Measurements from ENCODE around the gene ALG1L2. TPM values are rescaled to one million over a fixed set of nuclear protein-coding genes. Genes with fewer than 3 reads are reported as not detected.
"Not testable (repeated sequence)": the region's sequence is repeated elsewhere in the genome, so short reads cannot be mapped to it uniquely, and the experiment has no call there.

Gene ALG1L2, protein sequence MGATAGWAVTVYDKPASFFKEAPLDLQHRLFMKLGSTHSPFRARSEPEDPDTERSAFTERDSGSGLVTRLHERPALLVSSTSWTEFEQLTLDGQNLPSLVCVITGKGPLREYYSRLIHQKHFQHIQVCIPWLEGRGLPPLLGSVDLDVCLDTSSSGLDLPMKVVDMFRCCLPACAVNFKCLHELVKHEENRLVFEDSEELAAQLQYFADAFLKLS
- total RNA-seq = not detected in 2 replicates

DNA sequence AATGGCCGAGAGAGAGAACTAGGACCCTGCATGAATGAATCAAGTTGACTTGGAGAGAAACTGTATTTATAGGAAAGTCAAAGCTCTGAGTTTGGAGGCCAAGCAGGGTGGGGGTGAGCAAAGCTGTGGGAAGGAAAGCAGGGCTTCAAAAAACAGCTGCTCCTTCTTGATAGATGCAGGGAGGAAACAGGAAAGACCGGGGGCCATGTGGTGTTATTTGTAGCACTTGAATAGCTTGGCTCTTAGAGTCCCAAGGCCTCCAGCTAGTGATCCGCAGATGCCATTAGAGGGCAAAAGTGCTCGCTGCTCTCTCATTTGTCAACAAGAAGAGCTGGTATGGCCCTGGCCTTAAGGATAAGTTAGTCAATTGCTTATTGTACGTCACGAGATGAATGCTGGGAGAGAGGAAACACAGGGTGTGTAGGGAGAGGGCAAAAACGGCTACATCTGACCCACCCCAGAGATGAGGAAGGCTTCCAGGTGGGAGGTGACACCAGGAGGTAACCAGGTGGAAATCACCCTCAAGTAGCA lies at the start of gene ALG1L2:
Gene ALG1L2 (plus strand): TSS at position 481 of the 531 bp plus-strand sequence. CDS start 186 bp downstream, outside the sequence.
- DNase-seq (ENCODE audit: low read depth) = no peak
- no peak within 1 kb of the TSS for H3K4me3 ChIP-seq (ENCODE audit: low read depth, low read length)
- TF ChIP-seq, protein P1, sequence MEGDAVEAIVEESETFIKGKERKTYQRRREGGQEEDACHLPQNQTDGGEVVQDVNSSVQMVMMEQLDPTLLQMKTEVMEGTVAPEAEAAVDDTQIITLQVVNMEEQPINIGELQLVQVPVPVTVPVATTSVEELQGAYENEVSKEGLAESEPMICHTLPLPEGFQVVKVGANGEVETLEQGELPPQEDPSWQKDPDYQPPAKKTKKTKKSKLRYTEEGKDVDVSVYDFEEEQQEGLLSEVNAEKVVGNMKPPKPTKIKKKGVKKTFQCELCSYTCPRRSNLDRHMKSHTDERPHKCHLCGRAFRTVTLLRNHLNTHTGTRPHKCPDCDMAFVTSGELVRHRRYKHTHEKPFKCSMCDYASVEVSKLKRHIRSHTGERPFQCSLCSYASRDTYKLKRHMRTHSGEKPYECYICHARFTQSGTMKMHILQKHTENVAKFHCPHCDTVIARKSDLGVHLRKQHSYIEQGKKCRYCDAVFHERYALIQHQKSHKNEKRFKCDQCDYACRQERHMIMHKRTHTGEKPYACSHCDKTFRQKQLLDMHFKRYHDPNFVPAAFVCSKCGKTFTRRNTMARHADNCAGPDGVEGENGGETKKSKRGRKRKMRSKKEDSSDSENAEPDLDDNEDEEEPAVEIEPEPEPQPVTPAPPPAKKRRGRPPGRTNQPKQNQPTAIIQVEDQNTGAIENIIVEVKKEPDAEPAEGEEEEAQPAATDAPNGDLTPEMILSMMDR (conservative IDR thresholded peaks at IDR 0.05; ENCODE audit: low read depth, low read length) = no peak

DNA sequence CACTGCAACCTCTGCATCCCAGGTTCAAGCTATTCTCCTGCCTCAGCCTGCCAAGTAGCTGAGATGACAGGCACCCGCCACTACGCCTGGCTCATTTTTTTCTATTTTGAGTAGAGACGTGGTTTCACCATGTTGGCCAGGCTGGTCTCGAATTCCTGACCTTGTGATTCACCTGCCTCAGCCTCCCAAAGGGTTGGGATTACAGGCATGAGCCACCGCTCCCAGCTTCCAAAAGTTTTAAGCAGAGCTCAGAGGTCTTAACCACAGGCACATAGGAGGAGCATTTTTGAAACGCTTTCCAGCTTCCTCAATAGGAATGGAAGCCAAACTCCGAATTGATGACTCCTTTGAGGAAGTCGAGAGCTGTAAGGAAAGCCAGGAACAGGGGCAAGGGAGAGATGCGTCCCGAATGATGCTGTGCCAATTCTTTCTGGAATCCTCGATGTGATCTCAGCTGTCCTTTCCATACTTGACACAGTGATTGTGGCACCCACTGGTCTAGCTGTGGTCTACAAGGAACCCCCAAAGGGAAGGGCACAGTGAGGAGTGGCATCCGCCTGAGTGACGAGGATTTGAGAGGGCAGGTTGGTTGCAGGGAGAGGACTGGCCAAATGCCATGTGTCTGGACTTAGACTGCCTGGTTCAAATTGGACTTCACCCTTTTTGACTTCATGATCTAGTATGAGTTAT lies 44.4 kb upstream of the ALG1L2 start:
- not testable (repeated sequence) for DNase-seq (ENCODE audit: low read depth); H3K4me3 ChIP-seq (ENCODE audit: low read depth, low read length)

DNA sequence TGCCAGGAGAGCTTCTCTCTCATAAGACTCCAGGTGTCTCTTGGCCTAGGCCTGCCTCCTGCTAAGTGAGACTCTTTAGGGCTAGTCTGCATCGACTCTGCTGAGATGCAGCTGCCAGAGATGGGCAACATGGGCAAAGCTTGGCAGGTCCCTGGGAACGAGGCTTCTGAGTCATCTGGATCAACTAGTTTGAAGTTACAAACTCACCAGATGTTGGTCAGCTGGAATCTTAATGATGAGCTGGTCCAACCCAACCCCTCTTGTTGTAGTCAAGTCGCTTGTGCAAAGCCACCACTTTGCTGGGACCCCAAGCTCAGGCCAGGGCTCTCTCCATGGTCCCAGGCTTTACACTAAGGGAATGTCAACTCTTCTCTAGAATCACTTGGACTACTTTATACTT lies 38.9 kb upstream of the ALG1L2 start:
- H3K4me3 ChIP-seq (ENCODE audit: low read depth, low read length); DNase-seq (ENCODE audit: low read depth): not testable (repeated sequence)

DNA sequence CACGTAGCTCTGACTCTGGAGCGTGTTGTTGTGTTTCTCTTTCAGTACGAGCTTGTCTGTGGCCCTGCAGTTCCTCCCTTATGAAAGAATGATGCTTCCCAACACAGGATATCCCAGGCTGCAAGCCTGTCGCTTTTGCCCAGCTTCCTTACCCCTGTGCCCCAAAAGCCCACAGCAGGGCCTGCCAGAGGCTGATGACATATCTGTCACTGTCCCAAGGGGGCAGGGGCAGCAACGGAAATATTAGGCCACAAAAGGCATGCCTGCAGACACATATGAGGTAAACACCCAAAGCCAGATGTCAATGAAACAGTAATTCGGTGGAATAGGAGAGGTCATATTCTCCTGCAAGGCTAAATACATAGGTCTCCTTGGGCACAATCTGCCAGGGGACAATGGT lies 38.0 kb upstream of the ALG1L2 start:
- not testable (repeated sequence) for DNase-seq (ENCODE audit: low read depth); H3K4me3 ChIP-seq (ENCODE audit: low read depth, low read length)

DNA sequence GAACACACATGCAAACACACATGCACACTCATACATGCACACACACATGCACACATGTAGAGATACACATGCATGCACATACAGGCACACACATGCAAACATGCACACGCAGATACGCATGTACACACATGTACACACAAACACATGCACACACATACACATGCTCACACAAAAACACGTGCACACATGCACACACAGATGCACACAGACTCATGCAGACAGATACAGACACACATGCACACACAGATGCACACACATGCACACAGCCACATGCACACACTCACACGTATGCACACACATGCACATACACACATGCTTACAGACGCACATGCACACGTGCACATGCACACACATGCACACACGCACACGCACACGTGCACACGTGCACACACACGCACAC lies 37.3 kb upstream of the ALG1L2 start:
- no peak for DNase-seq (ENCODE audit: low read depth)
- TF ChIP-seq, protein P1 (conservative IDR thresholded peaks at IDR 0.05; ENCODE audit: low read depth, low read length) = no peak
- no peak overlapping the region for H3K4me3 ChIP-seq (ENCODE audit: low read depth, low read length)

DNA sequence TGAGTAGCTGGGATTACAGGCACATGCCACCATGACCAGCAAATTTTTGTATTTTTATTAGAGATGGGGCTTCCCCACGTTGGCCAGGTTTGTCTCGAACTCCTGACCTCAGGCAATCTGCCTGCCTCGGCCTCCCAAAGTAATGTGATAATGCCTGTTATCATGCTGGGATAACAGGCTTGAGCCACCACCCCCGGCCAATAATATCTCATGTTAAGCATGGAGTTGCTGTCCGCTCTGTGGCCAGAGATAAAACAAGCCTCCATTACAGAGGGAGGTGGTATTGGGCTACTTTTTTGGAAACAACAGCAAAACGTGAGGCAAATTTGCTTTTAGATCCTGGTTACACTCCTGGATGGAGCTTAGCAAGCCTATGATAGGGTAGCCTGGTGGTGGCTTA lies 32.9 kb upstream of the ALG1L2 start:
- TF ChIP-seq, protein P1 (conservative IDR thresholded peaks at IDR 0.05; ENCODE audit: low read depth, low read length) = no peak
- DNase-seq (ENCODE audit: low read depth) = no peak
- H3K4me3 ChIP-seq (ENCODE audit: low read depth, low read length) = no peak overlapping the region

DNA sequence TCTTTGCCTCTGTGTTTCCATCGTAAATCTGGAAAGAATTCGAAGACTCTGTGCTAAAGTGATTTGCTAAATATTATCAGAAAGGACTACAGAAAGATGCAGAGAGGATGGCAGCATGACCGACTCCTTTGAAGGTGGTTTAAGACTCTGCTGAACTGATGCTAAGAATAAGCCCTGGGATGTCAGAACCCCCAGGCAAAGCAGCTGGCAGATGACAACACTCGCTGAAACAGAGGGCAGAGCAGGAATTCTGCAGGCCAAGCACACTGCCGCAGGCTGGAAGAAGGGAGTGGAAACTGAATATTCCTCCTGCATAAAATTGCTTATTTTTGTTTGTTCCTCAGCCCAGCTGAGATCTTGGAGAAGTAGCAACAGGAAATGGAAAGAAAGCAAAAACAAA lies 29.3 kb upstream of the ALG1L2 start:
- DNase-seq (ENCODE audit: low read depth); H3K4me3 ChIP-seq (ENCODE audit: low read depth, low read length): not testable (repeated sequence)

DNA sequence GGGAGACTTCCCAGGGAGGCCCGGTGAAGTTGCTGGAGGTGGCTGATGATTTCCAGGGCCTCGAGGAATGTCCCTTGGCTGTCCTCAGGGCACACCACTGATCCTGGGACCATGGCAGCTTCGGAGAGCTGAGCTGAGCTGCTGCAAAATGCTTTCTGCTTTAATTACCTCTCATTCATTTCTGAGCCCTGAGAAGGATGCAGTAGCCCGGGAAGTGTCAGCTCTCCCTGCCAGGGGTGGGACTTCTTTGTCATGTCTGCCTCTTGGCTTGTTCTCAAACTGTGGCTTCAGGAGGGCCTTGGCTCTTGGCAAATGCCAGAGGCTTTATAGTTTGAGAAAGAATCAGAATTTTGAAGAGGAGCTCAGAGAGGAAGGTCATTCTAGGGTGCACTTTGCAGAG lies 28.7 kb upstream of the ALG1L2 start:
- not testable (repeated sequence) for H3K4me3 ChIP-seq (ENCODE audit: low read depth, low read length); DNase-seq (ENCODE audit: low read depth)

DNA sequence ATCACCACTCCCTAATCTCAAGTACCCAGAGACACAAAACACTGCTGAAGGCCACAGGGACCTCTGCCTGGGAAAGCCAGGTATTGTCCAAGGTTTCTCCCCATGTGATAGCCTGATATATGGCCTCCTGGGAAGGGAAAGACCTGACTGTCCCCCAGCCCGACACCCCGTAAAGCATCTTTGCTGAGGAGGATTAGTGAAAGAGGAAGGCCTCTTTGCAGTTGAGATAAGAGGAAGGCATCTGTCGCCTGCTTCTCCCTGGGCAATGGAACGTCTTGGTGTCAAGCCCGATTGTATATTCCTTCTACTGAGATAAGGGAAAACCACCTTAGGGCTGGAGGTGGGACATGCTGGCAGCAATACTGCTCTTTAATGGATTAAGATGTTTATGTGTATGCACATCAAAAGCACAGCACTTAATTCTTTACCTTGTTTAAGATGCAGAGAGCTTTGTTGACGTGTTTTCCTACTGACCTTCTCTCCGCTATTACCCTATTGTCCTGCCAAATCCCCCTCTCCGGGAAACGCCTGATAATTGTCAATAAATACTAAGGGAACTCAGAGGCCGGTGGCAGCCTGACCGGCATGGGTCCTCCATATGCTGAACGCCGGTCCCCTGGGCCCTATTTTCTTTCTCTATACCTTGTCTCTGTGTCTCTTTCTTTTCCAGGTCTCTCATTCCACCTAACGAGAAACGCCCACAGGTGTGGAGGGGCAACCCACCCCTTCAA lies 23.9 kb upstream of the ALG1L2 start:
- not testable (repeated sequence) for H3K4me3 ChIP-seq (ENCODE audit: low read depth, low read length); DNase-seq (ENCODE audit: low read depth)

DNA sequence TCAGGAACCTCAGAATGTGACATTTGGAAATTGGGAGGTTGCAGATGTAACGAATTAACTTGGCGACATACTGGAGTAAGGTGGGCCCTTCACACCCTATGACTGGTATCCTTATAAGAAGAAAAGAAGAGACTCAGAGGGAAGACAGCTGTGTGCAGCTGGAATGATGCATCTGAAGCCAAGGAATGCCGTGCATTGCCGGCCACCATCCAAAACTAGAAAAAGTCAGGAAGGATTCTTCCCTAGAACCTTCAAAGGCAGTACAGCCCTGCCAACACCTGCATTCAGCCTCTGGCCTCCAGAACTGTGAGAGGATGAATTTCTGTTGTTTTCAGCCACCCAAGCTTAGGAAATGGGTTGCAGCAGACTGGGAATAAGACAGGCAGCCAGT lies 23.4 kb upstream of the ALG1L2 start:
- not testable (repeated sequence) for DNase-seq (ENCODE audit: low read depth); H3K4me3 ChIP-seq (ENCODE audit: low read depth, low read length)

DNA sequence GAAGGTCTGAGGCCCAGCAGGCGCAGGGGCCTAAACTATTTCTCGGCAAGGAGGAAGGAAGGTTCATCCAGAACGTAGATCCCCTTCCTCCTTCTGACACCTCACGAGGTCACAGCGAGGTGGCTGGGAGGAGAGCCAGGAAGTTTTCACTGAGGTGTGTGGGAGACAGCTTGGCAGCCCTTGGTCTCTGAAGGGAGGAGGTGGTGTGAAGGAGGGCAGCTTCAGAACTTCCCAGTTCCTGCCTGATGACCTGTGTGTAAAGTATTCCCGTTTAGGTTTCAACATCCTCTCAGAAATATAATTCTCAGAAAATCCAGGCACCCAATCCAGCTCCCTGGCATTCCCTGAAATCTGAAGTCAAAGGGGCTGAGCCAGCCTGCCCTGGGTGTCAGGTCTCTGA lies 22.9 kb upstream of the ALG1L2 start:
- H3K4me3 ChIP-seq (ENCODE audit: low read depth, low read length); DNase-seq (ENCODE audit: low read depth): not testable (repeated sequence)

DNA sequence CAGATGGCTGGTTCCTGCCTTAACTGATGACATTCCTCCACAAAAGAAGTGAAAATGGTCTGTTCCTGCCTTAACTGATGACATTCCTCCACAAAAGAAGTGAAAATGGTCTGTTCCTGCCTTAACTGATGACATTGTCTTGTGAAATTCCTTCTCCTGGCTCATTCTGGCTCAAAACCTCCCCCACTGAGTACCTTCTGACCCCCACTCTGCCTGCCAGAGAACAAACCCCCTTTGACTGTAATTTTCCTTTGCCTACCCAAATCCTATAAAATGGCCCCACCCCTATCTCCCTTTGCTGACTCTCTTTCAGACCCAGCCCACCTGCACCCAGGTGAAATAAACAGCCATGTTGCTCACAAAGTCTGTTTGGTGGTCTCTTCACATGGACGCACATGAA lies 22.5 kb upstream of the ALG1L2 start:
- H3K4me3 ChIP-seq (ENCODE audit: low read depth, low read length); DNase-seq (ENCODE audit: low read depth): not testable (repeated sequence)
